ENCODE data around the gene TOR2A.
A peak's percentile ranks its signal among the peaks of the same experiment; 100 is the strongest.

TOR2A gene

GRCh38 chr9:127776195-127776923 is 41.3 kb upstream of the TOR2A start:
- H3K4me1 ChIP-seq (ENCODE audit: control insufficient read depth, insufficient read depth, low read length, poor library complexity, severe bottlenecking), result peaks cover 15% of the 10 kb centered on the region
- no peak overlapping the region for H3K4me3 ChIP-seq (ENCODE audit: extremely low read depth, insufficient read depth, low read length, poor library complexity, severe bottlenecking)
- H3K27ac ChIP-seq (ENCODE audit: low read depth, low read length, severe bottlenecking), result no peak overlapping the region
- H3K36me3 ChIP-seq (ENCODE audit: control insufficient read depth, insufficient read depth, low read length), result no peaks in the 10 kb centered on the region
- H3K9me3 ChIP-seq (ENCODE audit: control insufficient read depth, low read length), result no peaks in the 10 kb centered on the region
- 68 to 92% methylated on average over 6 to 7 of the region's 15 CpGs for WGBS, 2 experiments (ENCODE audit: insufficient coverage in 2 of 2)

GRCh38 chr9:127773981-127774380 is 38.9 kb upstream of the TOR2A start:
- no peaks in the 10 kb centered on the region for H3K9me3 ChIP-seq (ENCODE audit: control insufficient read depth, low read length)
- H3K36me3 ChIP-seq (ENCODE audit: control insufficient read depth, insufficient read depth, low read length), result no peaks in the 10 kb centered on the region
- WGBS, 2 experiments (ENCODE audit: insufficient coverage in 2 of 2), result 94 to 95% methylated on average over 9 to 10 of the region's 10 CpGs
- no peak overlapping the region for H3K4me3 ChIP-seq (ENCODE audit: extremely low read depth, insufficient read depth, low read length, poor library complexity, severe bottlenecking)
- no peak overlapping the region for H3K27ac ChIP-seq (ENCODE audit: low read depth, low read length, severe bottlenecking)
- peaks cover 24% of the 10 kb centered on the region for H3K4me1 ChIP-seq (ENCODE audit: control insufficient read depth, insufficient read depth, low read length, poor library complexity, severe bottlenecking)

- Histone ChIP-seq H3K4me3 (ENCODE audit: extremely low read depth, insufficient read depth, low read length, poor library complexity, severe bottlenecking) (no peak overlapping the region), H3K9me3 (ENCODE audit: control insufficient read depth, low read length) (no peaks in the 10 kb centered on the region), H3K4me1 (ENCODE audit: control insufficient read depth, insufficient read depth, low read length, poor library complexity, severe bottlenecking) (peaks cover 21% of the 10 kb centered on the region), H3K27ac (ENCODE audit: low read depth, low read length, severe bottlenecking) (no peak overlapping the region), H3K36me3 (ENCODE audit: control insufficient read depth, insufficient read depth, low read length) (no peaks in the 10 kb centered on the region)
- WGBS, 2 experiments (ENCODE audit: insufficient coverage in 2 of 2), result 48 to 61% methylated on average over 2 to 3 of the region's 3 CpGs
Measured at GRCh38 chr9:127773272-127773671, 38.2 kb upstream of the TOR2A start.

GRCh38 chr9:127772603-127773002 is 37.5 kb upstream of the TOR2A start:
- no peaks in the 10 kb centered on the region for H3K9me3 ChIP-seq (ENCODE audit: control insufficient read depth, low read length)
- H3K4me1 ChIP-seq (ENCODE audit: control insufficient read depth, insufficient read depth, low read length, poor library complexity, severe bottlenecking), result peaks cover 28% of the 10 kb centered on the region
- no peak overlapping the region for H3K4me3 ChIP-seq (ENCODE audit: extremely low read depth, insufficient read depth, low read length, poor library complexity, severe bottlenecking)
- WGBS, 2 experiments (ENCODE audit: insufficient coverage in 2 of 2), result 81 to 90% methylated on average over 5 of the region's 5 CpGs
- H3K36me3 ChIP-seq (ENCODE audit: control insufficient read depth, insufficient read depth, low read length), result no peaks in the 10 kb centered on the region
- no peak overlapping the region for H3K27ac ChIP-seq (ENCODE audit: low read depth, low read length, severe bottlenecking)

GRCh38 chr9:127771570-127772189 is 36.6 kb upstream of the TOR2A start:
- H3K4me3 ChIP-seq (ENCODE audit: extremely low read depth, insufficient read depth, low read length, poor library complexity, severe bottlenecking), result no peak overlapping the region
- H3K27ac ChIP-seq (ENCODE audit: low read depth, low read length, severe bottlenecking), result no peak overlapping the region
- 7 to 17% methylated on average over 5 to 9 of the region's 19 CpGs for WGBS, 2 experiments (ENCODE audit: insufficient coverage in 2 of 2)
- H3K9me3 ChIP-seq (ENCODE audit: control insufficient read depth, low read length), result no peaks in the 10 kb centered on the region
- peaks cover 4% of the 10 kb centered on the region for H3K36me3 ChIP-seq (ENCODE audit: control insufficient read depth, insufficient read depth, low read length)
- peaks cover 35% of the 10 kb centered on the region for H3K4me1 ChIP-seq (ENCODE audit: control insufficient read depth, insufficient read depth, low read length, poor library complexity, severe bottlenecking)

- peaks cover 29% of the 10 kb centered on the region for H3K4me1 ChIP-seq (ENCODE audit: control insufficient read depth, insufficient read depth, low read length, poor library complexity, severe bottlenecking)
- H3K27ac ChIP-seq (ENCODE audit: low read depth, low read length, severe bottlenecking), result no peak overlapping the region
- H3K9me3 ChIP-seq (ENCODE audit: control insufficient read depth, low read length), result no peaks in the 10 kb centered on the region
- H3K4me3 ChIP-seq (ENCODE audit: extremely low read depth, insufficient read depth, low read length, poor library complexity, severe bottlenecking), result peak overlapping the region; percentile 49
- 1 to 2% methylated on average over 30 to 39 of the region's 43 CpGs for WGBS, 2 experiments (ENCODE audit: insufficient coverage in 2 of 2)
- peaks cover 7% of the 10 kb centered on the region for H3K36me3 ChIP-seq (ENCODE audit: control insufficient read depth, insufficient read depth, low read length)
Measured at GRCh38 chr9:127770905-127771569, 35.9 kb upstream of the TOR2A start.

- peaks cover 10% of the 10 kb centered on the region for H3K36me3 ChIP-seq (ENCODE audit: control insufficient read depth, insufficient read depth, low read length)
- peaks cover 29% of the 10 kb centered on the region for H3K4me1 ChIP-seq (ENCODE audit: control insufficient read depth, insufficient read depth, low read length, poor library complexity, severe bottlenecking)
- peak overlapping the region; percentile 3 for H3K27ac ChIP-seq (ENCODE audit: low read depth, low read length, severe bottlenecking)
- H3K9me3 ChIP-seq (ENCODE audit: control insufficient read depth, low read length), result no peaks in the 10 kb centered on the region
- peak overlapping the region; percentile 49 for H3K4me3 ChIP-seq (ENCODE audit: extremely low read depth, insufficient read depth, low read length, poor library complexity, severe bottlenecking)
- 53 to 54% methylated on average over 3 of the region's 3 CpGs for WGBS, 2 experiments (ENCODE audit: insufficient coverage in 2 of 2)
Measured at GRCh38 chr9:127770583-127770904, 35.5 kb upstream of the TOR2A start.

- Histone ChIP-seq H3K27ac (ENCODE audit: low read depth, low read length, severe bottlenecking) (no peak overlapping the region), H3K9me3 (ENCODE audit: control insufficient read depth, low read length) (no peaks in the 10 kb centered on the region), H3K4me1 (ENCODE audit: control insufficient read depth, insufficient read depth, low read length, poor library complexity, severe bottlenecking) (peaks cover 29% of the 10 kb centered on the region), H3K4me3 (ENCODE audit: extremely low read depth, insufficient read depth, low read length, poor library complexity, severe bottlenecking) (peak overlapping the region; percentile 49), H3K36me3 (ENCODE audit: control insufficient read depth, insufficient read depth, low read length) (peaks cover 10% of the 10 kb centered on the region)
- 79 to 96% methylated on average over 2 to 4 of the region's 4 CpGs for WGBS, 2 experiments (ENCODE audit: insufficient coverage in 2 of 2)
Measured at GRCh38 chr9:127769929-127770582, 35.0 kb upstream of the TOR2A start.

- H3K9me3 ChIP-seq (ENCODE audit: control insufficient read depth, low read length), result no peaks in the 10 kb centered on the region
- 85 to 100% methylated on average over 3 to 4 of the region's 5 CpGs for WGBS, 2 experiments (ENCODE audit: insufficient coverage in 2 of 2)
- H3K27ac ChIP-seq (ENCODE audit: low read depth, low read length, severe bottlenecking), result peak overlapping the region; percentile 95
- no peak overlapping the region for H3K4me3 ChIP-seq (ENCODE audit: extremely low read depth, insufficient read depth, low read length, poor library complexity, severe bottlenecking)
- peaks cover 33% of the 10 kb centered on the region for H3K4me1 ChIP-seq (ENCODE audit: control insufficient read depth, insufficient read depth, low read length, poor library complexity, severe bottlenecking)
- H3K36me3 ChIP-seq (ENCODE audit: control insufficient read depth, insufficient read depth, low read length), result peaks cover 10% of the 10 kb centered on the region
Measured at GRCh38 chr9:127769101-127769500, 34.0 kb upstream of the TOR2A start.

- Histone ChIP-seq H3K4me1 (ENCODE audit: control insufficient read depth, insufficient read depth, low read length, poor library complexity, severe bottlenecking) (peaks cover 37% of the 10 kb centered on the region), H3K27ac (ENCODE audit: low read depth, low read length, severe bottlenecking) (peak overlapping the region; percentile 95), H3K36me3 (ENCODE audit: control insufficient read depth, insufficient read depth, low read length) (peaks cover 10% of the 10 kb centered on the region), H3K9me3 (ENCODE audit: control insufficient read depth, low read length) (no peaks in the 10 kb centered on the region), H3K4me3 (ENCODE audit: extremely low read depth, insufficient read depth, low read length, poor library complexity, severe bottlenecking) (no peak overlapping the region)
- WGBS, 2 experiments (ENCODE audit: insufficient coverage in 2 of 2), result 90 to 93% methylated on average over 8 of the region's 8 CpGs
Measured at GRCh38 chr9:127768698-127769097, 33.6 kb upstream of the TOR2A start.

Measured in mesodermal cell (in vitro differentiated cells).